Neutrophil (primary cell): ENCODE data around the gene CGN.

Experiments used
- H3K27ac ChIP-seq: fragments of 200-600 bp; sonication (generic); 2 replicates; pipeline ENCODE4 v1.5.1; 2016; ENCODE audit warnings: mild to moderate bottlenecking, moderate library complexity
- H3K27me3 ChIP-seq: fragments of 200-600 bp; sonication (generic); 2 replicates; pipeline ENCODE4 v1.6.0; 2016; ENCODE audit warnings: mild to moderate bottlenecking
- H3K36me3 ChIP-seq: fragments of 200-600 bp; sonication (generic); 2 replicates; pipeline ENCODE4 v1.5.1; 2017
- H3K4me1 ChIP-seq, 2 experiments: fragments of 200-600 bp in 1 of 2; sonication (generic) in 1 of 2; 1 replicate in 1 of 2; 2 replicates in 1 of 2; pipeline versions ENCODE4 v1.5.1 to v1.6.1; 2013 to 2016; ENCODE audit warnings: low read depth in 1 of 2, low read length in 1 of 2, mild to moderate bottlenecking in 1 of 2, moderate library complexity in 1 of 2; ENCODE audit not compliant: control insufficient read depth in 1 of 2, insufficient read depth in 1 of 2
- H3K4me3 ChIP-seq, 2 experiments: fragments of 200-600 bp in 1 of 2; sonication (generic) in 1 of 2; 1 replicate in 1 of 2; 2 replicates in 1 of 2; pipeline ENCODE4 v1.5.1; 2013 to 2016; ENCODE audit warnings: low read depth in 1 of 2, low read length in 1 of 2, mild to moderate bottlenecking in 1 of 2, moderate library complexity in 1 of 2
- H3K9me3 ChIP-seq: fragments of 200-600 bp; sonication (generic); 2 replicates; pipeline ENCODE4 v1.5.1; 2016
- TF ChIP-seq, protein P1 (sequence below): fragments of 200-600 bp; sonication (generic); IDR thresholded peaks from 2 replicates; pipeline ENCODE4 v1.5.1; 2016; ENCODE audit warnings: antibody characterized with exemption

CGN gene

DNA sequence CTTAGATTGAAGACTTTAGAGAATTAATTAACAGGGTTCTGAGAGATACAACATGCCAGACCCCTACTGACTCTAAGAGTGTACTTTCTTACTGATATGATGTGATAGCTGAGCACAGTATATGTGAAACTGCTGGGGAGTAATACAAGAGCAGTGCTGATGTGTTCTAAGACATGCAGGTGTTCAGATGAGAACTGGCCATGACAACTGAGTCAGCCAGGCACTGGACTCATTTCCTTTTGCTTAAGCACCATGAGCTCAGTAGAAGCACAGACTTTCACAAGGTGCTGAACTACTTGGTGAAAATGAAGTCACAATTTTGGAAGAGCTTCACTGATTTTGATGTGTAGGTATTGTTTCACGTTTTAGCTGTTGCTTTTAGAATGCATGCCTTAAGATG, 36.0 kb upstream of the CGN start:
- Histone ChIP-seq H3K9me3 (no peaks in the 10 kb centered on the region), H3K27ac (no peak overlapping the region), H3K36me3 (no peaks in the 10 kb centered on the region), H3K4me3 (no peak overlapping the region), H3K4me1 (peaks cover 6 to 9% of the 10 kb centered on the region in 2 experiments), H3K27me3 (peaks cover 14% of the 10 kb centered on the region)
- TF ChIP-seq, protein P1, sequence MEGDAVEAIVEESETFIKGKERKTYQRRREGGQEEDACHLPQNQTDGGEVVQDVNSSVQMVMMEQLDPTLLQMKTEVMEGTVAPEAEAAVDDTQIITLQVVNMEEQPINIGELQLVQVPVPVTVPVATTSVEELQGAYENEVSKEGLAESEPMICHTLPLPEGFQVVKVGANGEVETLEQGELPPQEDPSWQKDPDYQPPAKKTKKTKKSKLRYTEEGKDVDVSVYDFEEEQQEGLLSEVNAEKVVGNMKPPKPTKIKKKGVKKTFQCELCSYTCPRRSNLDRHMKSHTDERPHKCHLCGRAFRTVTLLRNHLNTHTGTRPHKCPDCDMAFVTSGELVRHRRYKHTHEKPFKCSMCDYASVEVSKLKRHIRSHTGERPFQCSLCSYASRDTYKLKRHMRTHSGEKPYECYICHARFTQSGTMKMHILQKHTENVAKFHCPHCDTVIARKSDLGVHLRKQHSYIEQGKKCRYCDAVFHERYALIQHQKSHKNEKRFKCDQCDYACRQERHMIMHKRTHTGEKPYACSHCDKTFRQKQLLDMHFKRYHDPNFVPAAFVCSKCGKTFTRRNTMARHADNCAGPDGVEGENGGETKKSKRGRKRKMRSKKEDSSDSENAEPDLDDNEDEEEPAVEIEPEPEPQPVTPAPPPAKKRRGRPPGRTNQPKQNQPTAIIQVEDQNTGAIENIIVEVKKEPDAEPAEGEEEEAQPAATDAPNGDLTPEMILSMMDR = no peak

DNA sequence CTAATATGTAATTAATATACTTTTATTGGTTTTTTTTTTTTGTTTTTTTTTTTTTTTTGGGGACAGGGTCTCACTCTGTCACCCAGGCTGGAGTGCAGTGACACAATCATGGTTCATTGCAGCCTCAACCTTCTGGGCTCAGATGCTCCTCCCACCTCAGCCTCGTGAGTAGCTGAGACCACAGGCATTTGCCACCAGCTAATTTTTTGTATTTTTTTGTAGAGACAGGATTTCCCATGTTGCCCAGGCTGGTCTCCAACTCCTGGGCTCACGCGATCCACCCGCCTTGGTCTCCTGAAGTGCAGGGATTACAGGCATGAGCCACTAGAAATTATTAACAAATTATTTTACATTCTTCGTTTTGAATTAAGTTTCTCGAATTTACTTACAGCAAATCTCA, 35.1 kb upstream of the CGN start:
- TF ChIP-seq, protein P1 = no peak
- no peak overlapping the region for H3K4me3 ChIP-seq
- no peak overlapping the region for H3K27ac ChIP-seq
- no peaks in the 10 kb centered on the region for H3K9me3 ChIP-seq
- no peaks in the 10 kb centered on the region for H3K36me3 ChIP-seq
- peaks cover 6 to 9% of the 10 kb centered on the region in 2 experiments for H3K4me1 ChIP-seq
- peaks cover 14% of the 10 kb centered on the region for H3K27me3 ChIP-seq

DNA sequence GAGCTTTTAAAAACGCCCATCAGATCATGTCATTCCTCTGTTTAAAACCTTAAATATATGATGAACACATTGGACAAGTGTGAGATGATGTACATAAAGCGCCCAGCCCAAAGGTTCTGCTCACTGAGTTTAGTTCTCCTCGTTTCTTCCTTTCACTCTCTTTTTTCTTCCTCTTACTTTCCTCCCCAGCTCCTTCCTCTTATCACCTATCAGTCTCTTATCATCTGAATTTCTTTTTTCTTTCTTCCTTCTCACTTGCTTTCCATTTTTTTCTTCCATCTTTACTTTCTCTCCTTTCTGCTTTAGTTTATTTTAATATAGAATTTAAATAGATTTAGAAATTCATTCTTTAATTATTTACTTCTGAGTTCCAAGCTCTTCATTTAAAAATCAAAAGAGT, 34.1 kb upstream of the CGN start:
- peaks cover 6 to 9% of the 10 kb centered on the region in 2 experiments for H3K4me1 ChIP-seq
- no peak overlapping the region for H3K27ac ChIP-seq
- no peaks in the 10 kb centered on the region for H3K9me3 ChIP-seq
- peaks cover 14% of the 10 kb centered on the region for H3K27me3 ChIP-seq
- TF ChIP-seq, protein P1 = no peak
- no peaks in the 10 kb centered on the region for H3K36me3 ChIP-seq
- no peak overlapping the region for H3K4me3 ChIP-seq

DNA sequence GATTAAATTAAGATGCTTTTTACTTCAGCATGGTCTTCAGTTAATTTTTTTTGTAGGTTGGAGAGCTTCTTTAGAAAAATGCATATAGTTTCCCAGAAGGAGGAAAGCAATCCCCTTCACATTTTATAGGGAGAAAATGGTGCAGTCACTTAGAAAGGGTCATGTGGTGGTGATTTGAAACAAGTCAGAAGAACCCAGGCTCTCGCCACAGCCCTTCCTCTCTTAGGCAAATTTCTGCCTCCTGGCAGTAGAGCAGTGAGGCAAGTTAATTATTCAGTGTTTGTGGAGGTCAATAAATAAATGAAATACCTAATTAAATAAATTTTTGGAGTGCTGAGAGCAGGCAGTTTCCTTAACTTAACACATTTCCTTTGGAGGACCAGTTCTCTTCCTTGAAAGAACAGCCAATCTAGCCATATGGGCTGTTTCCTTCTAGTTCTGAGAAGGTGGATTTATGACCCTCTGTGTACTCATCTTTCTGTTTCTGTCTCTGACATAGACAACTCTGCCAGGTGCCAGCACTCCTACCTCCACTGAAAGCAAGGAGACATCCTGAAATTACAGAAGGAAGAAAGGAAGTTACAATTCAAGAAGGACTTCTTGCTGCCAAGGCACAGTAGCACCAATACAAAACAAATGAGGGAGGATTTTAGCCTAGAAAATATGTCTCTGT, 32.9 kb upstream of the CGN start:
- Histone ChIP-seq H3K9me3 (no peaks in the 10 kb centered on the region), H3K27ac (no peak overlapping the region), H3K27me3 (peaks cover 14% of the 10 kb centered on the region), H3K36me3 (no peaks in the 10 kb centered on the region), H3K4me1 (peaks cover under 1 to 5% of the 10 kb centered on the region in 2 experiments), H3K4me3 (no peak overlapping the region)
- TF ChIP-seq, protein P1 = no peak

DNA sequence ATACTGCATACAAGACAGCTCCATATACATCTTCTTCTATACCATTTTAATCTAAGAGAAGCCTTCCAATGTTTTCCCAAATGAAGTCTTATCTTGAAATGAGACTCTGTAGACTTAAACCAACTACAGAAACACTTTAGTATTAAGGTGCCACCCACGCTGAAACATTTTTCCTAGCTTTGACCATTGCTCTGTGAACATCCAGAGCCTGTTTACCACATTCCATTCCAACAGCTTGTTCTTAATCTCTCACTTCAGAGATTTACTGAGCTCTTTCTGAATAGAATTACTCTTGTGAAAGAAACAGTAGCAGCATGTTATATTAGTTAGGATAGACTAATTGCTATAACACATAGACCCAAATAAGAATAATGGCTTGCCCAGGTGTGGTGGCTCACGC, 32.3 kb upstream of the CGN start:
- TF ChIP-seq, protein P1 = no peak
- H3K4me3 ChIP-seq = no peak overlapping the region
- no peaks in the 10 kb centered on the region for H3K9me3 ChIP-seq
- no peaks in the 10 kb centered on the region for H3K4me1 ChIP-seq
- peaks cover 14% of the 10 kb centered on the region for H3K27me3 ChIP-seq
- no peak overlapping the region for H3K27ac ChIP-seq
- no peaks in the 10 kb centered on the region for H3K36me3 ChIP-seq
